Activated B cell treated with CpG ODN at 0.5 μM for 24 hours (primary cell): Measurements from ENCODE around the gene SUGCT. TPM values are rescaled to one million over a fixed set of nuclear protein-coding genes. Genes with fewer than 3 reads are reported as not detected.

Experiments used
- ATAC-seq: fragments of 200-7000 bp; cut with Tn5 transposase; one replicate; pipeline ENCODE4 v1.10.0; 2021; ENCODE audit warnings: low read depth, mild to moderate bottlenecking, moderate library complexity
- CTCF ChIA-PET: fragments of 350-600 bp; sonication (Branson Sonifier 250); formaldehyde crosslinking; loops from one replicate; lab custom pipeline; 2021; ENCODE audit warnings: antibody characterized with exemption; lab: Charles Lee
- POLR2A ChIA-PET: fragments of 350-600 bp; sonication (Branson Sonifier 250); formaldehyde crosslinking; loops from one replicate; lab custom pipeline; 2021; ENCODE audit warnings: antibody characterized with exemption; lab: Charles Lee
- DNase-seq: peaks from one replicate; pipeline ENCODE4 v3.0.0; 2022
- H3K27ac Mint-ChIP-seq: one replicate; pipeline ENCODE4 v1.8.0; 2020; ENCODE audit warnings: mixed read lengths
- H3K27me3 Mint-ChIP-seq: one replicate; pipeline ENCODE4 v1.8.0; 2021; ENCODE audit warnings: mixed read lengths
- H3K36me3 Mint-ChIP-seq: one replicate; pipeline ENCODE4 v1.8.0; 2021; ENCODE audit warnings: low read depth, mixed read lengths
- H3K4me1 Mint-ChIP-seq: one replicate; pipeline ENCODE4 v1.8.0; 2021; ENCODE audit warnings: mixed read lengths
- H3K4me3 Mint-ChIP-seq: one replicate; pipeline ENCODE4 v1.8.0; 2020; ENCODE audit warnings: mild to moderate bottlenecking, mixed read lengths
- H3K9me3 Mint-ChIP-seq: one replicate; pipeline ENCODE4 v1.8.0; 2020; ENCODE audit warnings: mixed read lengths
- intact Hi-C: fragments of 100-400 bp; cut with micrococcal nuclease; formaldehyde crosslinking; loops from one replicate; pipeline ENCODE4 v1.15.1; 2024
- total RNA-seq: library from RNA; stranded (reverse); gene quantifications from 2 replicates; pipeline ENCODE4 v1.2.3, GENCODE V29; 2022
- TF ChIP-seq, protein P1 (sequence below): fragments of 200-600 bp; IDR thresholded peaks from one replicate; pipeline ENCODE4 v1.8.0; 2022; ENCODE audit warnings: antibody characterized with exemption, mild to moderate bottlenecking

SUGCT gene
- total RNA-seq, 1 donor from 2014 or later: 1.3 TPM

DNA sequence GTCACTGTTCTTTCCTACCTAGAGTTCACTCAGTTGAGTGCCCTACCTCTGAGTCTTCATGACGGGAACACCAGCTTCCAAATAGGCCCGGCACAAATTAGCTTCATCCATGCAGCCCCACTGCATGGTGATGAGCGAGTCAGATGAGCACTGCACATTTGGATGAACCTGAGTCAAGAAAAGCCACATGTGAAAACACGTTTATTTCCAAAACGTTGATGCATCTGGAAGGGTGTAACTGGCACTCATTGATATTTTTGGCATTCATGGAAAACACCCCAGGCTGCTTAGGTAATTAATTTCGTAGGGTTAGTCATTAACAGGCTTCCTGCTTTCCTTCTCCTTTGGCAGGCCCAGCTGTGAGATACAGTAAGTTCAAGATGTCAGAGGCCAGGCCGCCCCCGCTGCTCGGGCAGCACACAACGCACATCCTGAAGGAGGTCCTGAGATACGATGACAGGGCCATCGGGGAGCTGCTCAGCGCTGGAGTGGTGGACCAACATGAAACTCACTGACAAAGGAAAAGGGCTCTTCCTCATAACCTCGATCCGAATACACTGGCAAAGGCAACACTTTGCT lies 725.2 kb downstream of the SUGCT start:
- ChIA-PET CTCF (no interaction called here), POLR2A (no interaction called here)
- no peak for DNase-seq
- Mint-ChIP-seq H3K36me3 (no peaks in the 10 kb centered on the region), H3K9me3 (no peaks in the 10 kb centered on the region), H3K27me3 (no peaks in the 10 kb centered on the region), H3K27ac (no peak overlapping the region), H3K4me3 (no peak overlapping the region), H3K4me1 (no peaks in the 10 kb centered on the region)
- TF ChIP-seq, protein P1, sequence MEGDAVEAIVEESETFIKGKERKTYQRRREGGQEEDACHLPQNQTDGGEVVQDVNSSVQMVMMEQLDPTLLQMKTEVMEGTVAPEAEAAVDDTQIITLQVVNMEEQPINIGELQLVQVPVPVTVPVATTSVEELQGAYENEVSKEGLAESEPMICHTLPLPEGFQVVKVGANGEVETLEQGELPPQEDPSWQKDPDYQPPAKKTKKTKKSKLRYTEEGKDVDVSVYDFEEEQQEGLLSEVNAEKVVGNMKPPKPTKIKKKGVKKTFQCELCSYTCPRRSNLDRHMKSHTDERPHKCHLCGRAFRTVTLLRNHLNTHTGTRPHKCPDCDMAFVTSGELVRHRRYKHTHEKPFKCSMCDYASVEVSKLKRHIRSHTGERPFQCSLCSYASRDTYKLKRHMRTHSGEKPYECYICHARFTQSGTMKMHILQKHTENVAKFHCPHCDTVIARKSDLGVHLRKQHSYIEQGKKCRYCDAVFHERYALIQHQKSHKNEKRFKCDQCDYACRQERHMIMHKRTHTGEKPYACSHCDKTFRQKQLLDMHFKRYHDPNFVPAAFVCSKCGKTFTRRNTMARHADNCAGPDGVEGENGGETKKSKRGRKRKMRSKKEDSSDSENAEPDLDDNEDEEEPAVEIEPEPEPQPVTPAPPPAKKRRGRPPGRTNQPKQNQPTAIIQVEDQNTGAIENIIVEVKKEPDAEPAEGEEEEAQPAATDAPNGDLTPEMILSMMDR: no peak
- ATAC-seq: no peak
- intact Hi-C loops: no loop called here

DNA sequence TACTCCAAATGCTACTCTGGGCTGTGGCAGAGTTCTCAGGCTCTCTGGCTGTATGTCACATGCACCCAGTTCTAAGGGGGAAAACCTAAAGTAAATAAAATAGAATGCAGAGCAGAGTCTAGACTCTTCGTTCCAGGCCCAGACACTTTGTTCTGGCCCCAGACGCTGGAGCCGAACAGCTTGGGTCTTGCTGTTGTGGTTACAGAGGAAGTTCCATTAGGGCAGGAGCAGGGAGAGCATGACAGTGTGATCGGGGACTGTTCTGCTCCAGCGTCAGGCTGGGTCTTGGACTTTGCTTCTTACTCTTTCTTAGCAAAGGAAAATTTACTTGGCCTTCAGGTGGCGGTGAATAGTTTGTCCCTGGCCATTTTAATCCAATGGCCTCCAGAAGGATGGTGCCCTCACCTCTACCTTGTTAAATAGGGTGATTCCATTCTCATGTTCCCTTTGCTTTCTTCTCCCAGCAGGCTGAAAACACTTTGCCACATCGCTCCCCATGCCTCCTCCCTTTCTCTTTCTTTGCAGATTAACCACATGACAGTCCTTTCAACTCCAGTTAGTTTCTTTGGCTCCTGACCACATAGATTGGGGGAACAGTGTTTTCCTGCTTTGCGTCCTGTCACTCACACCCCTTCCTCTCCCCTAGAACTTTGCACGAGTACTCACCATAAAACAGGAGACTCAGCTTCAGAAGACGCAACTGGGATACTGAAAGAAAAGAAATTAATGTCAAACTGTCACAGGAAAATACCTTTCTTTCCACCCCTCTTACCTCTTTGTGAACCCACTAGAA lies 730.8 kb downstream of the SUGCT start:
- Mint-ChIP-seq H3K36me3 (no peaks in the 10 kb centered on the region), H3K4me1 (no peaks in the 10 kb centered on the region), H3K4me3 (no peak overlapping the region), H3K27me3 (no peaks in the 10 kb centered on the region), H3K27ac (no peak overlapping the region), H3K9me3 (peaks cover 2% of the 10 kb centered on the region)
- CTCF ChIA-PET: no interaction called here
- intact Hi-C loops: no loop called here
- DNase-seq: no peak
- TF ChIP-seq, protein P1: no peak
- POLR2A ChIA-PET: no interaction called here
- ATAC-seq: no peak

DNA sequence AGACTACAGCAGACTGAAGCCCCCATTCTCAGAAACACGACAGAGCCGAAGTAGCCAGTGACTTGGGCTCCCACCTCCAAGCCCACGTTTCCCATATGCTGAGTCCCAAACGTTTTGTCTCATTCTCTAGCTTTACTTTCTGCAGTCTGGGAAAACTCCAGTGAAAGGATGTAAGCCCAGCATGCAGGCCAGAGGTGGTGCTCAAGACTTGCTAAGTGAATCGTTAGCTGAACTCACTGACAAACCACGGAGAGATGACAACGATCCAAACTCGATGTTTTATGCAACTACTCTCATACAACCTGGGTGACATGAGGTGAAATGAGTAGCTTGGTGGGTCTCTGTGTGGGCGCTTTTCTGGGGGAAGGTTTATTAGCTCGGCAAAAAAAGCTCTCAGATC lies 731.8 kb downstream of the SUGCT start:
- Mint-ChIP-seq H3K27me3 (no peaks in the 10 kb centered on the region), H3K36me3 (no peaks in the 10 kb centered on the region), H3K27ac (no peak overlapping the region), H3K4me3 (no peak overlapping the region), H3K4me1 (no peaks in the 10 kb centered on the region), H3K9me3 (peaks cover 2% of the 10 kb centered on the region)
- TF ChIP-seq, protein P1: no peak
- CTCF ChIA-PET: no interaction called here
- intact Hi-C loops: no loop called here
- ATAC-seq (no peak), DNase-seq (no peak)
- POLR2A ChIA-PET: no interaction called here

DNA sequence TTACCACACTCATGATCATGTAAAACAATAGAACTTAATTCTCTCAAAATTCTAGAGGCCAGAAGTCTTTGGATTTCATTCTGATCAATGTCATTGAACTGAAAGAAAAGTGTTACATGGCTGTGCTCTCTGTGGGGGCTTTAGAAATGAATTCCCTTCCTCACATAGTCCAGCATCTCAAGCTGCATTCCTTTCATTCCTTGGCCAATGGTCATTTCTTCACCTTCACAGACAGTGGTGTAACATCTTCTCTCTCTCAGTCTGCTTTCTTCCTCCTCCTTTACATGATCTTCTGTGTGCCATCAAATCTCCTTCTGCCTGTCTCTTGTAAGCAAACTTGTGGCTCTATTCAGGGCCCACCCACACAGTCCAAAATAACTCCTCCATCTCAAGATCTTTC lies 735.3 kb downstream of the SUGCT start:
- no peak for ATAC-seq
- H3K27ac Mint-ChIP-seq: no peak overlapping the region
- peaks cover 2% of the 10 kb centered on the region for H3K9me3 Mint-ChIP-seq
- CTCF ChIA-PET: no interaction called here
- DNase-seq: no peak
- no peaks in the 10 kb centered on the region for H3K36me3 Mint-ChIP-seq
- H3K27me3 Mint-ChIP-seq: no peaks in the 10 kb centered on the region
- intact Hi-C loops: no loop called here
- no peak overlapping the region for H3K4me3 Mint-ChIP-seq
- TF ChIP-seq, protein P1: no peak
- H3K4me1 Mint-ChIP-seq: no peaks in the 10 kb centered on the region
- POLR2A ChIA-PET: no interaction called here

DNA sequence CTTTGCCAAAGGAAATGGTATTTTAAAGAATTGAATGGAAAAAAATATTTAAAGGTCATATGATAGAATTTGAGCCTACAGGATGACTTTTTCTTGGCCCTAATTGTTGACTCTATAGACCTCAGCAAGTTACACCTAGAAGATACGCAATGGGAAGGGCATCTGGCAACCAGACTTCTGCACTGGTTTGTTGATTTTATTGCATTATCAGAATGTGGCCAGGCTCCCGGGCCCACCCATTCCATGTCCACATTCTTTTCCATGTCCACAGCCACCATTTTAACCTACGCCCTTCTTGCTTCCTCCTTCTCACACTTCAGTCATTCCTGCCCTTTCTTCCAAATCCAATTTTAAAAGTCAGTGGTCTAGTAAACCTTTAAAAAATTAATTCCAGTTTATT lies 738.4 kb downstream of the SUGCT start:
- Mint-ChIP-seq H3K36me3 (no peaks in the 10 kb centered on the region), H3K27ac (no peak overlapping the region), H3K4me1 (no peaks in the 10 kb centered on the region), H3K27me3 (no peaks in the 10 kb centered on the region), H3K9me3 (peaks cover 2% of the 10 kb centered on the region), H3K4me3 (no peak overlapping the region)
- intact Hi-C loops: no loop called here
- ATAC-seq: no peak
- TF ChIP-seq, protein P1: no peak
- ChIA-PET POLR2A (no interaction called here), CTCF (no interaction called here)
- no peak for DNase-seq
